Measurements from ENCODE around the gene USPL1. TPM values are rescaled to one million over a fixed set of nuclear protein-coding genes. Genes with fewer than 3 reads are reported as not detected.

The USPL1 gene
- total and polyA plus RNA-seq, 3 donors from 2014 or later: 36.0 to 52.0 (median 36.4) TPM

- Histone ChIP-seq H3K36me3 (ENCODE audit: low read depth, missing control alignments) (no peaks in the 10 kb centered on the region), H3K27ac (no peak overlapping the region), H3K4me3 (no peak overlapping the region), H3K4me1 (peaks cover 11% of the 10 kb centered on the region), H3K9me3 (no peaks in the 10 kb centered on the region), H3K27me3 (no peaks in the 10 kb centered on the region)
- WGBS, 2 donors: 50 to 76% methylated on average over 1 of the region's 1 CpG
- no peak for TF ChIP-seq CTCF (IDR thresholded peaks at IDR 0.05)
- intact Hi-C loops (cut with DNase I; ENCODE audit: low total_unique reads): no loop called here
- DNase-seq: no peak
Measured at GRCh38 chr13:30624630-30625029, 6.9 kb downstream of the USPL1 start.

GRCh38 chr13:30629527-30629926 is 11.8 kb downstream of the USPL1 start:
- no peaks in the 10 kb centered on the region for H3K4me1 ChIP-seq
- TF ChIP-seq CTCF (IDR thresholded peaks at IDR 0.05) (no peak), POLR2A (IDR thresholded peaks at IDR 0.05) (no peak)
- H3K9me3 ChIP-seq: no peaks in the 10 kb centered on the region
- intact Hi-C loops (cut with DNase I; ENCODE audit: low total_unique reads): no loop called here
- no peak for DNase-seq
- no peaks in the 10 kb centered on the region for H3K36me3 ChIP-seq (ENCODE audit: low read depth, missing control alignments)
- H3K27ac ChIP-seq: no peak overlapping the region
- H3K27me3 ChIP-seq: no peaks in the 10 kb centered on the region
- H3K4me3 ChIP-seq: no peak overlapping the region

- H3K27me3 ChIP-seq: no peaks in the 10 kb centered on the region
- WGBS, 2 donors: 89 to 93% methylated on average over 4 of the region's 4 CpGs
- H3K27ac ChIP-seq: no peak overlapping the region
- no peak overlapping the region for H3K4me3 ChIP-seq
- H3K9me3 ChIP-seq: no peaks in the 10 kb centered on the region
- intact Hi-C loops (cut with DNase I; ENCODE audit: low total_unique reads): no loop called here
- H3K36me3 ChIP-seq (ENCODE audit: low read depth, missing control alignments): no peaks in the 10 kb centered on the region
- no peak for TF ChIP-seq CTCF (IDR thresholded peaks at IDR 0.05)
- TF ChIP-seq POLR2A (IDR thresholded peaks at IDR 0.05): no peak
- DNase-seq: no peak
- H3K4me1 ChIP-seq: no peaks in the 10 kb centered on the region
Measured at GRCh38 chr13:30633861-30634260, 16.1 kb downstream of the USPL1 start.

- no peak for DNase-seq
- no peaks in the 10 kb centered on the region for H3K36me3 ChIP-seq (ENCODE audit: low read depth, missing control alignments)
- H3K4me3 ChIP-seq: no peak overlapping the region
- H3K9me3 ChIP-seq: no peaks in the 10 kb centered on the region
- peaks cover 3% of the 10 kb centered on the region for H3K4me1 ChIP-seq
- no peak for TF ChIP-seq POLR2A (IDR thresholded peaks at IDR 0.05)
- intact Hi-C loops (cut with DNase I; ENCODE audit: low total_unique reads): no loop called here
- WGBS, 2 donors: 73 to 79% methylated on average over 3 of the region's 3 CpGs
- no peak overlapping the region for H3K27ac ChIP-seq
- no peaks in the 10 kb centered on the region for H3K27me3 ChIP-seq
Measured at GRCh38 chr13:30634838-30635237, 17.1 kb downstream of the USPL1 start.

- Histone ChIP-seq H3K36me3 (ENCODE audit: low read depth, missing control alignments) (no peaks in the 10 kb centered on the region), H3K27ac (no peak overlapping the region), H3K9me3 (no peaks in the 10 kb centered on the region), H3K4me3 (no peak overlapping the region), H3K27me3 (no peaks in the 10 kb centered on the region), H3K4me1 (peaks cover 9% of the 10 kb centered on the region)
- no peak for TF ChIP-seq POLR2A (IDR thresholded peaks at IDR 0.05)
- no peak for TF ChIP-seq CTCF (IDR thresholded peaks at IDR 0.05)
- WGBS, 2 donors: 56 to 62% methylated on average over 4 of the region's 4 CpGs
- no peak for DNase-seq
- intact Hi-C loops (cut with DNase I; ENCODE audit: low total_unique reads): no loop called here
Measured at GRCh38 chr13:30638301-30638700, 20.6 kb downstream of the USPL1 start.

Measured in testis (tissue), 3 donors.